HepG2 (cell line): ENCODE measurements around the gene USP12. TPM values are rescaled to one million over a fixed set of nuclear protein-coding genes. Genes with fewer than 3 reads are reported as not detected.

ENCODE experiments used
- ATAC-seq: fragments of 200-7000 bp; cut with Tn5 transposase; 3 replicates; pipeline ENCODE4 v1.9.1; 2020; ENCODE audit warnings: mild to moderate bottlenecking, moderate library complexity
- BruUV-seq: library from RNA; stranded (reverse); fragments of 400-500 nt; replicated peaks from 2 replicates; lab custom pipeline; 2021; lab: Mats Ljungman, UMichigan
- CTCF ChIA-PET: fragments of 300-600 bp; formaldehyde crosslinking; extraction: SDS; loops from one replicate; lab custom pipeline; 2021; ENCODE audit warnings: low total read pairs, inconsistent platforms, low intra/inter-chr PET ratio; lab: Yijun Ruan, JAX
- POLR2A ChIA-PET: fragments of 350-600 bp; sonication (Branson Sonifier 250); formaldehyde crosslinking; loops from one replicate; lab custom pipeline; 2020; ENCODE audit warnings: antibody characterized with exemption, inconsistent platforms; lab: Yijun Ruan, JAX
- DNase-seq: peaks from one replicate; pipeline ENCODE4 v3.0.0-alpha.2; 2015; ENCODE audit warnings: low spot score
- FAIRE-seq: peaks from 3 replicates; lab custom pipeline; 2011; peaks lifted over from hg19 to GRCh38; lab: Jason Lieb, UNC
- H2AFZ ChIP-seq: one replicate; pipeline ENCODE4 v1.6.1; 2011; ENCODE audit warnings: low read length, inconsistent platforms
- H3K27ac ChIP-seq: fragments of 300-600 bp; 3 replicates; pipeline ENCODE4 v1.8.0; 2011; ENCODE audit warnings: mixed run types, mild to moderate bottlenecking, mixed read lengths, low read length, inconsistent platforms; ENCODE audit not compliant: insufficient read depth; ENCODE audit errors: extremely low read length
- H3K27me3 ChIP-seq, 2 experiments: fragments of 200-600 bp in 1 of 2; 2 replicates in 1 of 2; 3 replicates in 1 of 2; pipeline versions ENCODE4 v1.6.0 to v1.8.0; 2011; ENCODE audit warnings: low read length in 2 of 2, mild to moderate bottlenecking in 2 of 2, moderate library complexity in 2 of 2, inconsistent platforms in 1 of 2; ENCODE audit not compliant: insufficient read depth in 2 of 2, control insufficient read depth in 1 of 2
- H3K36me3 ChIP-seq, 2 experiments: fragments of 200-600 bp in 1 of 2; replicated peaks in 1 of 2; 2 replicates in 1 of 2; 3 replicates in 1 of 2; pipeline versions ENCODE4 v1.5.1 to v1.8.0; 2011; ENCODE audit warnings: low read length in 2 of 2, inconsistent platforms in 1 of 2; ENCODE audit not compliant: insufficient read depth in 2 of 2, control insufficient read depth in 1 of 2
- H3K4me1 ChIP-seq: 2 replicates; pipeline ENCODE4 v1.5.1; 2012; ENCODE audit warnings: low read length, inconsistent platforms; ENCODE audit not compliant: insufficient read depth
- H3K4me2 ChIP-seq: 2 replicates; pipeline ENCODE4 v1.6.0; 2011; ENCODE audit warnings: low read depth, low read length, inconsistent platforms
- H3K4me3 ChIP-seq, 3 experiments: fragments of 200-600 bp in 1 of 3; sonication (generic), shearing (Covaris generic) in 1 of 3; replicated peaks in 1 of 3; 2 replicates each; pipeline ENCODE4 v1.5.1; 2011 to 2016; ENCODE audit warnings: low read length in 3 of 3, inconsistent platforms in 2 of 3, low read depth in 2 of 3, mild to moderate bottlenecking in 2 of 3, control low read depth in 1 of 3, mixed read lengths in 1 of 3; ENCODE audit not compliant: insufficient read depth in 1 of 3
- H3K79me2 ChIP-seq: one replicate; pipeline ENCODE4 v1.6.1; 2011; ENCODE audit warnings: low read length, inconsistent platforms; ENCODE audit not compliant: insufficient read depth
- H3K9ac ChIP-seq: 2 replicates; pipeline ENCODE4 v1.6.0; 2011; ENCODE audit warnings: mild to moderate bottlenecking, low read depth, low read length, inconsistent platforms; ENCODE audit not compliant: insufficient read depth
- H3K9me3 ChIP-seq: 2 replicates; pipeline ENCODE4 v1.5.1; 2012; ENCODE audit warnings: mild to moderate bottlenecking, low read length
- H4K20me1 ChIP-seq: 2 replicates; pipeline ENCODE4 v1.6.0; 2011; ENCODE audit warnings: inconsistent platforms, mild to moderate bottlenecking, low read length, moderate library complexity; ENCODE audit not compliant: insufficient read depth
- ELF1 ChIP-seq: sonication (generic); formaldehyde crosslinking; IDR thresholded peaks from 2 replicates; pipeline ENCODE4 v1.4.0; 2020; ENCODE audit warnings: missing genetic modification reagents
- NCOR1 ChIP-seq: fragments of 200-600 bp; sonication (generic); IDR thresholded peaks from 2 replicates; pipeline ENCODE4 v1.7.0; 2017; ENCODE audit warnings: antibody characterized with exemption, low read length, borderline replicate concordance
- NR2F6 ChIP-seq, 2 experiments: IDR thresholded peaks; 2 replicates each; pipeline ENCODE4 v1.6.1; 2016; ENCODE audit warnings: antibody characterized with exemption in 1 of 2, mild to moderate bottlenecking in 1 of 2
- SALL1 ChIP-seq: sonication (generic); formaldehyde crosslinking; IDR thresholded peaks from 2 replicates; pipeline ENCODE4 v1.8.0; 2022; ENCODE audit warnings: mild to moderate bottlenecking, missing genetic modification reagents
- SOX6 ChIP-seq, 2 experiments: fragments of 450-650 bp in 1 of 2; sonication (generic) in 1 of 2; formaldehyde crosslinking in 1 of 2; IDR thresholded peaks; 2 replicates each; pipeline versions ENCODE4 v1.4.0 to v1.6.1; 2017 to 2020; ENCODE audit warnings: antibody characterized with exemption in 1 of 2, mild to moderate bottlenecking in 1 of 2, missing genetic modification reagents in 1 of 2
- TEAD3 ChIP-seq: optimal IDR thresholded peaks from 2 replicates; pipeline ENCODE3; 2016; ENCODE audit warnings: borderline replicate concordance
- ZBTB21 ChIP-seq: sonication (generic); formaldehyde crosslinking; IDR thresholded peaks from 2 replicates; pipeline ENCODE4 v1.4.0; 2020; ENCODE audit warnings: missing genetic modification reagents
- ZMYM4 ChIP-seq: sonication (generic); formaldehyde crosslinking; IDR thresholded peaks from 2 replicates; pipeline ENCODE4 v1.8.1; 2023; ENCODE audit warnings: mild to moderate bottlenecking, missing genetic modification reagents
- ZNF160 ChIP-seq: sonication (generic); formaldehyde crosslinking; IDR thresholded peaks from 2 replicates; pipeline ENCODE4 v1.8.0; 2022; ENCODE audit warnings: mild to moderate bottlenecking, inconsistent platforms, missing genetic modification reagents
- ZNF235 ChIP-seq: sonication (generic); formaldehyde crosslinking; IDR thresholded peaks from 2 replicates; pipeline ENCODE4 v1.8.1; 2023; ENCODE audit warnings: mild to moderate bottlenecking, missing genetic modification reagents, borderline replicate concordance
- WGBS: methylation state at CpG from one replicate; pipeline ENCODE4 v1.1.6; 2017; ENCODE audit warnings: low lambda C conversion rate; 5-methylcytosine and 5-hydroxymethylcytosine counted together
- in situ Hi-C: cut with HindIII; loops from 2 replicates; pipeline ENCODE4 v1.10.0; 2017; ENCODE audit warnings: low pct_unique_long_range_greater_than_20kb; ENCODE audit not compliant: extremely low pct_ligation_motif_present
- intact Hi-C: fragments of 100-400 bp; cut with micrococcal nuclease; formaldehyde crosslinking; loops from one replicate; pipeline ENCODE4 v1.10.0; 2022; ENCODE audit not compliant: unreplicated experiment
- polyA plus RNA-seq, 8 experiments: library from polyadenylated mRNA; depleted of rRNA in 3 of 8; stranded (reverse) in 7 of 8; unstranded in 1 of 8; fragments of >200 nt; fragmentation: Illumina TruSeq in 4 of 8; extraction: Trizol in 4 of 8; gene quantifications; 2 replicates each; pipeline versions ENCODE4 v1.2.1 to v1.2.3, GENCODE V29; 2011 to 2016; ENCODE audit warnings: low read depth in 4 of 8, missing spikeins in 1 of 8, mixed read lengths in 1 of 8; ENCODE audit not compliant: insufficient read depth in 1 of 8
- total RNA-seq, 5 experiments: library from RNA; depleted of rRNA; stranded (reverse); fragments of >200 nt; fragmentation: Illumina TruSeq; extraction: Trizol; gene quantifications; 2 replicates each; pipeline ENCODE4 v1.2.3, GENCODE V29; 2016; ENCODE audit warnings: low read depth in 1 of 5
- TF ChIP-seq, protein P1 (sequence below): sonication (generic); formaldehyde crosslinking; IDR thresholded peaks from 2 replicates; pipeline ENCODE4 v1.5.0; 2020; ENCODE audit warnings: missing genetic modification reagents
- TF ChIP-seq, protein P2 (sequence below): sonication (generic); formaldehyde crosslinking; IDR thresholded peaks from 2 replicates; pipeline ENCODE4 v1.9.0; 2021; ENCODE audit warnings: missing genetic modification reagents, borderline replicate concordance
- TF ChIP-seq, protein P3 (sequence below): IDR thresholded peaks from 2 replicates; pipeline ENCODE4 v1.6.1; 2016; ENCODE audit warnings: missing genetic modification reagents, missing compliant biosample characterization

USP12 gene
- total and polyA plus RNA-seq, 2 of the 13 experiments (the other 11 are each of a cell fraction or from before 2014, with no cell fraction given), result 9.8 to 19.5 TPM

DNA sequence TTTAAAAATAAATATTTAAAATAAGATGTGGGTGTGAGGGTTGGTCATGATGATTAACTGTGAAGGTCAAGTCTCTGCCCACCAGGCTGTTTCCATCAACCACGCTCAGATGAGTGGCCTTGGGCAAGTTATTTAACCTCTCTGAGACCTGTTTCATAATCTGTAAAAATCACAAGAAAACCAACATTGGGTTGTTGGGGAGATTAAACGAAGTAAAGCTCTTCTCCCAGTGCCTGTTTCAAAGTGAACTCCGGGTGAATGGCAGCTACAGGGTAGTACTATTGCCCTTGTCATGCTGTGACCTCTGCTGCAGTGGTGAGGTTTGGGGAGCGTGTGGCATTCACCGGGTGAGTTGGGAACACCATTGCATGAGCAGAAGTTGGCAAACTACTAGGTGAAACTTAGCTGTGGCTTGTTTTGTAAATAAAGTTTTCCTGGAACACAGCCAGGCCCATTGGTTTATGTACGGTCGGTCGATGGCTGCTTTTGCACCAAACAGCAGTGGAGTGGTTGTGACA is 153.2 kb downstream of the USP12 start:
- Histone ChIP-seq H3K79me2 (no peaks in the 10 kb centered on the region), H3K27ac (peak overlapping the region; percentile 19), H3K4me1 (peaks cover 51% of the 10 kb centered on the region), H3K9ac (0 out of 2 replicates have a peak overlapping the region, but pooled peaks have one; percentile 35), H3K36me3 (no peaks in the 10 kb centered on the region), H4K20me1 (no peaks in the 10 kb centered on the region), H3K4me2 (peak overlapping the region; percentile 97), H3K9me3 (no peaks in the 10 kb centered on the region), H2AFZ (peak overlapping the region; percentile 92), H3K27me3 (0 out of 5 replicates have a peak, but pooled peaks cover 0 to 5% of the 10 kb centered on the region in 2 experiments), H3K4me3 (peak overlapping the region; percentile 33 to 63 (median 51); a peak in 5 of 6 replicates)
- intact Hi-C loops (no loop called here), in situ Hi-C loops (no loop called here)
- no peak for FAIRE-seq
- CTCF ChIA-PET, result no interaction called here
- BruUV-seq, result no TSS peak
- POLR2A ChIA-PET, result no interaction called here
- WGBS, result 0% methylated on average over 6 of the region's 8 CpGs
- ATAC-seq, result peak; percentile 17; the same call in 2 of the 3 replicates
- no peak for DNase-seq
- no peak for TF ChIP-seq NCOR1
- no peak for TF ChIP-seq ELF1 (CRISPR knock-in tag)
- TF ChIP-seq TEAD3 (CRISPR knock-in tag), result no peak
- TF ChIP-seq, protein P1, sequence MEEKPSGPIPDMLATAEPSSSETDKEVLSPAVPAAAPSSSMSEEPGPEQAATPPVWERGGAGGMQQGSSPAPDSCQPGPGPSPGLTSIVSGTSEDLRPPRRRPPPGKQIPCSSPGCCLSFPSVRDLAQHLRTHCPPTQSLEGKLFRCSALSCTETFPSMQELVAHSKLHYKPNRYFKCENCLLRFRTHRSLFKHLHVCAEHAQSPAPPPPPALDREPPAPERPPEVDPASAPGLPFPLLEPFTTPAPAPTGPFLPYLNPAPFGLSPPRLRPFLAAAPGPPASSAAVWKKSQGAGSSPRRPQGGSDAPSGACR (CRISPR knock-in tag), result no peak
- TF ChIP-seq, protein P2, sequence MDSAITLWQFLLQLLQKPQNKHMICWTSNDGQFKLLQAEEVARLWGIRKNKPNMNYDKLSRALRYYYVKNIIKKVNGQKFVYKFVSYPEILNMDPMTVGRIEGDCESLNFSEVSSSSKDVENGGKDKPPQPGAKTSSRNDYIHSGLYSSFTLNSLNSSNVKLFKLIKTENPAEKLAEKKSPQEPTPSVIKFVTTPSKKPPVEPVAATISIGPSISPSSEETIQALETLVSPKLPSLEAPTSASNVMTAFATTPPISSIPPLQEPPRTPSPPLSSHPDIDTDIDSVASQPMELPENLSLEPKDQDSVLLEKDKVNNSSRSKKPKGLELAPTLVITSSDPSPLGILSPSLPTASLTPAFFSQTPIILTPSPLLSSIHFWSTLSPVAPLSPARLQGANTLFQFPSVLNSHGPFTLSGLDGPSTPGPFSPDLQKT (CRISPR knock-in tag), result no peak
- no peak for TF ChIP-seq ZNF235 (CRISPR knock-in tag)
- TF ChIP-seq, protein P3, sequence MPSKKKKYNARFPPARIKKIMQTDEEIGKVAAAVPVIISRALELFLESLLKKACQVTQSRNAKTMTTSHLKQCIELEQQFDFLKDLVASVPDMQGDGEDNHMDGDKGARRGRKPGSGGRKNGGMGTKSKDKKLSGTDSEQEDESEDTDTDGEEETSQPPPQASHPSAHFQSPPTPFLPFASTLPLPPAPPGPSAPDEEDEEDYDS (CRISPR knock-in tag), result no peak
- TF ChIP-seq SOX6 (IDR thresholded peaks at IDR 0.05), result no peak
- no peak for TF ChIP-seq SOX6 (CRISPR knock-in tag; IDR thresholded peaks at IDR 0.05)
- peak; percentile 36 for TF ChIP-seq NR2F6 (IDR thresholded peaks at IDR 0.05)
- no peak for TF ChIP-seq NR2F6 (CRISPR knock-in tag; IDR thresholded peaks at IDR 0.05)
- no peak for TF ChIP-seq ZNF160 (CRISPR knock-in tag)
- peak; percentile 20; the same call in 1 of the 2 replicates for TF ChIP-seq SALL1 (CRISPR knock-in tag)
- no peak for TF ChIP-seq ZBTB21 (CRISPR knock-in tag)
- no peak for TF ChIP-seq ZMYM4 (CRISPR knock-in tag)
